ENCODE data around the gene CSTPP1.
"Not testable (repeated sequence)": the region's sequence is repeated elsewhere in the genome, so short reads cannot be mapped to it uniquely, and the experiment has no call there.

The CSTPP1 gene

DNA sequence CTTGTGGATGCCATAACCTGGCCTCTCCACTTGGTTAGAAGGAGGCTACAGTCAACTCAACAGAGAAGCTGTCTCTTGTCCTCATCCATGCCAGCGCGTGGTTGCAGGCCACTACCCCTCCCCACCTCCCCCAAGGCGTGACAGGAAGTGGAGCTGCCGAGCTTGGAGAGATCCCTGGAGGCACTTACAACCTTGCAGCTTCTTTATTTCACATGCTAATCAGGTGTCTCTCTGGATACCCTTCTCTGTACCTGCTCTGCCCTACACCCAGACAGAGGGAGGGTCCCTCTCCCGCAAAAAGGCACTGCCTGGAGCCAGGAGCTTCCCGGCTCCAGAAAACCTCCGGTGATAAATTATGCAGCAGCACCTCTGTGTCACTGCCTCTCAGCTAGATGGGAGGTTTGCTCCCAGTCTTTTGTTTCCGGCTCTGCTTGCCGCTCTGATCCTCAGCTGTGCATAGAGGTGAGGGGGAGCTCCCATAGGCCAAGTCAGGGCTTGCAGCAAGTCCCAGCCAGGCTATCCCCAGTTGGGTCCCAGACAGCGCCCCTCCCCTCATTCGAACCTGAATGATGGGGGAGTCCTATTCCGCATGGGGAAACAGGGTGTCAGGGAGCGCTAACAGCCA is 23.9 kb upstream of the CSTPP1 start:
- peak; percentile 86 for DNase-seq

DNA sequence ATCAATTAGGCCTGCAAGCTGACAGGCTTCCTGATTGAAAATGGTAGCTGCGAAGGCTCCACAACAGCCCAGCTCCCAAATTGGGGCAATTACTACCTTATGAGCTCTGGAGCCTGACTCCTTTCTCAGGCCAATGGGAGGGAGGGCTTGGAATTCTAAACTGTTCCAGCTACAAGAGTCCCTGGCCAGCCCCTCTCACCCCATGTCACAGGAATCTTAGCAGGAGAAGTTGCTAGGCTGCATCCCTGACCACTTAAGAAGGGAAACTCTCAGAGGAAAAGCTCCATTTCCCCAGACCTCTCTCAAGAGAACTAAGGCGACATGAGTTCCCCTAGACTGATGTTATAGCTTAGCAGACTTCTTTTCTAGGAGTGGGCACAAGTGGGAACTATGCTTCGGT is 23.1 kb upstream of the CSTPP1 start:
- peak; percentile 60 for DNase-seq

DNA sequence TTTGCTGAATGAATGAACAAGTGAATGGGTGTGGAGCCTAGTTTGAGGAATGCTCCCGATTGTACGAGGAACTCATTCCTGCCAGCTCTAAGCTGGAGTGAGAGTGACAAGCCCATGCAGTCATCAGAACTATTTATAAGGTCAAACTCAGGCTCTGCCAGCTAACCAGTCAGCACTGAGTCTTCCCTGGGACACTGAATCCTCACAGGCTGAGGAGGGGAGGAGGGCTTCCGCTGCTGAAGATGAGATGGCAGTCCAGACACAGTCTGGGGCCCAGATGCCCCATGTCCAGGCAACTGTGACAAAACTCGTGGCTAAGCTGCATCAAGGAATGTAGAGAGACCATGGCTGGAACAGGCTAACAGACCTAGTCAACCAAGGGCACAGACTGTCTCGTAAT is 22.2 kb upstream of the CSTPP1 start:
- peak; percentile 67 for DNase-seq

DNA sequence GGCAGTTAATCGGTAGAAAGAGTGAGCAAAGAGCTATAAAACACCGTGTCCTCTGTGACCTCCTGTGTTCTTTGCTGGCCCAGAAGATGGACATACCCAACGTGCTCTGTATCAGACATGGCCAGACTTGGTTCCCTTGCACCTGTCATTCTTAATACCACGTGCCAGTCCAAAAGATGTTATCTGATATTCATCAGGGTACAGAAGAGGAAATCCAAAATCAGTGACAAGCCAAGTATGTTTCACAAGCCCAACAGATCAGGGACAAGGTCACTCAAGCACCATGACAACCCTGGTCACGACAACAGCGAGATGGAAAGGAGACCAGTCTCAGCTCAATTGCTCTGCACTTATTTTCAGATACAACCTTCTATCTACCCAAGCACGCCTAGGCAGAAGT is 21.7 kb upstream of the CSTPP1 start:
- DNase-seq, result no peak

DNA sequence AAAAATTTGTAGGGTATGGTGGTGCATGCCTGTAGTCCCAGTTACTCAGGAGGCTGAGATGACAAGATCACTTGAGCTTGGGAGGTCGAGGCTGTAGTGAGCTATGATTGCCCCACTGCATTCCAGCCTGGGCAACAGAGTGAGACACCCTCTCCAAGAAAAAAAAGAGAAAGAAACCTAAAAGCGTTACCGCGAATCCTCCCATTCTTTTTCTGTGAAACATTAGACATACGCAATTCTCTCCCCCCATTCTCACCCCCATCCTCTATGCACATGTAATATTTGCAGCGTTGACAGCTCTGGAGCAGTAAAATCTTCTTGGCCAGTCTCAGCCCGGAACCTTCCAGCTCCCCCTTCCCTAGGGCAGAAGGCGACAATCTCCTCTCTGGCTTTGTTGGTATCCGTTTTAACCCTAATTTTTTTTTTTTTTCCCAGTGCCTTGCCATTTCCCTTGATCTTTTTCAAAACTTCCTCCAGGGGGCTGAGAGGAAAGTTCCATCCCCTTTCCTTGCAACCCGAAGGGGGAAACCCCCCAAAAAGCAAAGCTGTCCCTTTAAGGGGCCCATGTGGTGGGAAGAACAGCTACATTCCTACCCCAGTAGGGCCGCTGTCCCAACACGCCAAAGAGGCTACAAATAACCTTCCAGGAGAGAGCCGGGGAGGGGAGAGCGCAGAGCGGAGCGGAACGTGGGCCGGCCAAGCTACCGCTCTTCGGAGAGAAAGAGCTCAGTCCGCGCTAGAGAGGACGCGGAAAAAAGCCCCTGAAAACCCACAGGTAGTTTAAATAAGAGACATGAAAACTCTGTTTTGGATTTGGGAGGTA is 20.1 kb upstream of the CSTPP1 start:
- DNase-seq, result peak; percentile 88

DNA sequence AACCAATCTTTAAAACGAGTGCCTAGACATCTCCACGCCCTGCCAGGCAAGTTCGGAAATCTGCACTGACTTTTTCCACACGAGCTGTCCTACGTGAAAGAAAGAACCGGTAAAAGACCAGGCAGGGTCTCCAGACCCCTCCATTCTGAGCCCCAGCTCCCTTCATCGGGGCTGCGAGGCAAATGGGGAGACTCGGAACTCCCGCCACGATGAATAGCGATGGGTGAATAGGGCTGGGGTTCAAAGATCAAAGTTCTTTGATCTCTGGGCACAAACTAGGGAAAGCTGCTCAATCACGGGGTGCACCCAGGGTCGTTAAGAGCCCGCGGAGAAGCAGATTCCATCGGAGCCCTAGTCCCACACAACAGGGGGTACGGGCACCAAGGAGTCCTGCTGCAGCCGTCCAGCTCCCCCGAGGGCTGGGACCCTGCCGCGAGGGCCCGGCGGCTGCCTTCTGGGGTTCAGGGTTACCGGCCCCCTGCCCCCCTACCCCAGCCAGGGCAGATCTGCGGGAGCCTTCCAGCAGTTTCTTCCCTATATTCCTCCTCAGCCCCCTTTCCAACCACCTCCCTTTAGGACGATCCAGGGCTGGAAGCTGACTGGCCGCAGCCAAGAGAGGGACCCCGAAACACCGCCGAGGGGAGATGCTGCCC is 19.3 kb upstream of the CSTPP1 start:
- DNase-seq, result peak; percentile 64

DNA sequence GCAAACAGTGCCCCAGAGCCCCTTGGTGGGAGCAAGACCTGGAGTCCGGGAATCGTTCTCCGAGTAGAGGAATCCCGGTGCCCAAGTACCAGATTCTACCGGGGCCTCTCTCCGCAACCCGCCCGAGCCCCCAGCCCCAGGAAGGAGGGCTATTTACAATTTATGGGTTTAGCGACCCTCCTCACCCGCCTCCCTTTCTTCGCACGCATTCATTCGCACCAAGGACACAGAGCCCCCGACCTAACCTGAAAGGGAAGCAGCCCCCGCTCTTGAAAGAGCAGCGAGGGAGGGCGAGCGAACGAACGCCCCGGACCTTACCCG is 18.8 kb upstream of the CSTPP1 start:
- DNase-seq, result peak; percentile 66

DNA sequence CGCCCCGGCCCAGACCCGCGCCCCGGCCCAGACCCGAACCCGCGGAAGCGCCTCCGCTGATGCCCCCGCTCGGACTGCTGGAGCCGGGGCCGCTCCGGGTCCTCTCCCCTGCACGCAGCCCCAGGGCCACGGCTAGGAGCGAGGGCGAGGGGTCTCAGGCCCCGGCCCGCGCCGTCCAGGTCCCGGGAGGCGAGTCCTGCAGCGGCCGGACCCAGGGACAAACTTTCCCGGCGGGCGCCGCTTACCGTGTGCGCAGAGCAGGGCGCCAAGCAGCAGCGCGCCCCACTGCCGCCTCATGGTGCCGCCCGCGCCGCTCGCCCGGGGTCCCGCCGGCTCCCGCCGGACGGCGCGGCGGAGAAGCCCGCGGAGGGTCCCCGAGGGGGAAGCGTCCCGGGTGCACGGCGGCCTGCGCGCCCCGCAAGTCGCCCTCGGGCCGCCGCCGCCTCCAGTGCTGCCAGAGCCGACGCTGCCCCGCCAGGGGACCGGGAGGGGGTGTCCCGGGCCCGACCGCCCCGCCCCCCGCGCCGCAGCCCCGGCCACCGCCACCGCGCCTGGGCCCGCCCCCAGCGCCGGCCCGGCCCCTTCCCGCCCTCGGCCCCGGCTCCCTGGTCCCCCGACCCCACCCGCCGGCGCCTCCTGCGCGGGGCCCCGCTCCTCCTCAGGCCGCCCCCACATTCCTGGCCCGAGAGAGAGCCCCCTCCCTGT is 18.3 kb upstream of the CSTPP1 start, which contains the start of gene LRP4:
TSS of gene LRP4 (minus strand) at position 468 of the 705 bp plus-strand sequence. CDS start at position 297, 171 bp downstream.
- DNase-seq, result peak; percentile 68

DNA sequence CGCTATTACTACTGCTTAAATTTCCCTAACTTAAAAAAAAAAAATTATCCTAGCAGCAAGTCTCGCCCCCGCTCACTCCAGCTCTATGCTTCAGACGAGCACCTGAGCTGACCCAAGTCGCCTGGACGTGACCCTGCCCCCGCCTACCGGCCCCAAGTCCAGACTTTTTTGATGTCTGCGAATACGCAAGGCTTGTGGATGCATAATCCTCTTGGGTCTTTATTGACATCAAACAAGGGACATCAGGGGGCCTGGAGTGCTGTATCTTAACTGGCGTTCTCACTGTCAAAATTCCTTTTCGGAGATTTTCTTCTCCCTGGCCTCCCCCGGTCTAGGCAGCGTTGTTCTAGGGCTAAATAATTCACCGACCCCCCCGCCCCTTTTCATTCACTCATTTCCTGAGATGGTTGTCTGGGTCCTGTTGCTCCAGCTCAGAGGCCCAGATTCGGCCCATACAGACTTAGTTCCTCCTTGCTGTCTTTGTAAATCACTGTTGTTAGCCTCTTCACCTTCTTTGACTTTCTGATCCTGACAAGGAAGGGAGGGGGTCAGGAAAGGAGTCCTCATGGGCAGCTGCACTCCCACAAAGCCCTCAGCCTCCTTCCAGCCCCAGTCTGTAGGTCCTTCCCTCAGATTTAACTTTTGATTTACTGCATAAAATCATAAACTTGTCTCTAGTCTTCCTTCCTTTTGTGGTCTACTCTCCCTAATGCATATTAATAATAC is 17.6 kb upstream of the CSTPP1 start:
- DNase-seq, result peak; percentile 66

DNA sequence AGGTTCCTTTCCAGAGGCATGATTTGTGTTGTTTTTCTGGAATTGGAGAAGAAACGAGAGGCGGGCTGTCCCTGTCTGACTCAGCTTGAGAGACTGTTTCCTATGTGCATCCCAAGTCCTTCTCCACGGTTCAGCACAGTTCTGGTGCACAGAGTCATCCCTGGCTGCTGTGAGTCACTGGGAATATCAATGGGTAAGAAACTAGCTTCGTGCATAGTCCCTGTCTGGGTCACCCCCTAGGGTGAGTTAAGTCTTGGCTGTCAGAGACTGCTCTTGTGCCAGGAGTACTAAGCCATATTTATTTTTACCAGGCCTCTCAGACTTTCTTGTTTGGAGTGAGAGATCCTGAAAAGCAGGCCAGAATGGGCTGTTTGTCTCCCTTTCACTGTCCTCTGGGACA is 15.8 kb upstream of the CSTPP1 start:
- DNase-seq, result peak; percentile 27

DNA sequence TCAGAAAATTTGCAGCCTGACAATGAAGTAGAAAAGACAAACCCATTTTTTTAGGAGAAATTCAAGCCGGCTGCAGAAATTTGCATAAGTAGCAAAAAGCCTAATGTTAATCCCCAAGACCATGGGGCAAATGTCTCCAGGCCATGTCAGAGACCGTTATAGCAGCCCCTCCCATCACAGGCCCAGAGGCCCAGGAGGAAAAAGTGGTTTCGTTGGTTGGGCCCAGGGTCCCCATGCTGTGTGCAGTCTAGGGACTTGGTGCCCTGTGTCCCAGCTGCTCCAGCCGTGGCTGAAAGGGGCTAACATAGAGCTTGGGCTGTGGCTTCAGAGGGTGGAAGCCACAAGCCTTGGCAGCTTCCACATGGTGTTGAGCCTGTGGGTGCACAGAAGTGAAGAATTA is 8.6 kb upstream of the CSTPP1 start:
- DNase-seq, result not testable (repeated sequence)

DNA sequence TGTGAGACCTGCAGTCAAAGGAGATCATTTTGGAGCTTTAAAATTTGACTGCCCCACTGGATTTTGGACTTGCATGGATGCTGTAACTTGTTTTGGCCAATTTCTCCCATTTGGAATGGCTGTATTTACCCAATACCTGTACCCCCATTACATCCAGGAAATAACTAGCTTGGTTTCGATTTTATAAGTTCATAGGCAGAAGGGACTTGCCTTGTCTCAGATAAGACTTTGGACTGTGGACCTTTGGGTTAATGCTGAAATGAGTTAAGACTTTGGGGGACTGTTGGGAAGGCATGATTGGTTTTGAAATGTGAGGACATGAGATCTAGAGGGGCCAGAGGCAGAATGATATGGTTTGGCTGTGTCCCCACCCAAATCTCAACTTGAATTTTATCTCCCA is 7.9 kb upstream of the CSTPP1 start:
- not testable (repeated sequence) for DNase-seq

DNA sequence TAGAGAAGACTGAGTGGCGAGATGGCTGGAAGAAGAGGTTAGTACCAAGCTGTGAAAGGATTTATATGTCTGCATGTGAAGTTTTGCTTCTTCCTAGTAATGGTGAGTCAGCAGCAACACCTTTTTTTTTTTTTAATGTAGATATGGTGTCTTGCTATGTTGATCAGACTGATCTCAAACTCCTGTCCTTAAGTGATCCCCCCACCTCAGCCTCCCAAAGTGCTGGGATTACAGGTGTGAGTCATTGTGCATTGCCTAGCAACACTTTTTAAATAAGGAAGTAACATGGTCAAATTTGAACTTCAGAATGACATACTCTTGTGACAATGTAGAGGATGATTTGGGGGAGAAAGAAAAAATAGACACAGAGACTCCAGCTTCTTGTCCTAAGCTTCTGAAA is 6.5 kb upstream of the CSTPP1 start:
- DNase-seq, result no peak

DNA sequence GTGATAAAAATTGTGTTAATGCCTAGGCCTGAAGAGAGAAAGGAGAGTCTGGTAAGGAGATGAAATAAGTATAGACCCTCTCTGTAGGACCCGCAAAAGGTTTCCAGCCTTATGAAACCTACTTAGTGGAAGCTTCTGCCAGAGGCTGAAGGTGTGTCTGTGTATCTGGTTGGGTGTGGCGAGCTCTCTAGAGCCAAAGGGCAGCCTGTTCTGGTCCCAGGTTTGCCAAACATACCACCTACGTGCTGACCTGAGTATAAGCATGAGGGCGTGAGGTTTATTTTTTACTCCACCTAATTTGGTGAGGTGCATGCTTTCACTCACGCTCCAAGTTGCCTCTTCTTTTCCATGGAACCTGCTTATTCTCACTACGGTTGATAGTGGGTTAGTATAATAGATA is 5.6 kb downstream of the CSTPP1 start:
- no peak for DNase-seq

DNA sequence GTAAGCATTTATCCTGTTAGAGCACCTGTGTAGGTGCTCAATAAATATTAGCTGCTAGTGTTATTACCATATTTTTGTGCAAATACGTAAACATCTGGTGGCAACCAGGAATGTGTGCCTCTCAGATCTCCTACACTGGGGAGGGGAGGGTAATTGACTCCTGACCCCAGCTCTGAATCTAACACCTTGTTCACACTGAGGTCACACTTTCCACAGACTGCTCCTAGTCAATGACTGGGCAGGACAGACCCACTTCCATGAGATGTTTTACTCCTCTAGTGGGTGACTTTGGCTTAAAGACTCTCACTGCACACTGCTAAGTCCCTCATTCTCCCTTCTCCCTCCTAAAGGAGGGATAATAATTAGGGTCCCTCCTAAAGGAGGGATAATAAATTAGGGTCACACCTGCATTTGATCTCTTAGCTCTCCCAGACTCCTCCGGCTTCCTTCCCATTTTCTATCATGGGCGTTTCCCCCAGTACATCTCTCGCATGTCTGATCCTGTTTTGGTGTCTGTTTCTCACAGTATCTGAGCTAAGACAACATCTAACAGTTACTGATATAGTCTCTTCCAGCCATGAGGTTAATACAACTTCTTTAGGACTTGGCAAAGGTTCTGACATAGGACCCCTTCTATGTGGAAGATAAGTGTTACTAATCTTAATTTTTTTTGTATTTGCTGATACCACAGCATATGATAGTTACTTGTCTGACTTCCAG is 8.0 kb downstream of the CSTPP1 start:
- DNase-seq, result no peak

DNA sequence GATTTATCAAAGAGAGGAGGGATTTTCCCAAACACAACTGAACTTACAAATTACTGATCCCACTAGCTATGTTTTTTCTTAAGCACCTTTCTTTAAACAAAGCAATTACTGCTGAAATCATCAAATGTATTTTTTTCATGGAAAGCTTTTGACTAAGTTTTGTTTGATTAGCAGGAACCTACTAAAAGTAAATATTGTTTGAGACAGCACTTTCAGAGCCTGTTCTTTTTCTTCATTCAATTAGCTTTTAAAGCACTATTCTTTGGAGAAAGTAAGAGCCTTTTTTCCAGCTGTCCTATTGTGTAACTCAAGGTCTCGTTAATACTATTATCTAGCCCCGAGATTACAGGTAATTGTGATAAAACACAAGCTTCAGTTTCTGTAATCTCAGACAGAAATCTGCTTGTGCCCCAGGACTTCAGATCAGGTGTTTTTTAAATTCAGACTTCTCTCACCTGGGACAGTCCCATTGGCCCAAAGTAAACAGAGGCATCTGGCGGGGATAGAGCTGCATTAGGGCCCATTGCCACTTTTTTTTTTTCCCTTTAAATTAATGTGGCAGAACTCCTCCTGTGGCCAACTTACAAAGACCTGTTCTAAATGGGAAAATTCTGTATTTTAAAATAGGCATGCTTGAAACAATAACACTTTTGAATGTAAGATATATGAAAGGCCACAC is 11.0 kb downstream of the CSTPP1 start:
- DNase-seq, result no peak

DNA sequence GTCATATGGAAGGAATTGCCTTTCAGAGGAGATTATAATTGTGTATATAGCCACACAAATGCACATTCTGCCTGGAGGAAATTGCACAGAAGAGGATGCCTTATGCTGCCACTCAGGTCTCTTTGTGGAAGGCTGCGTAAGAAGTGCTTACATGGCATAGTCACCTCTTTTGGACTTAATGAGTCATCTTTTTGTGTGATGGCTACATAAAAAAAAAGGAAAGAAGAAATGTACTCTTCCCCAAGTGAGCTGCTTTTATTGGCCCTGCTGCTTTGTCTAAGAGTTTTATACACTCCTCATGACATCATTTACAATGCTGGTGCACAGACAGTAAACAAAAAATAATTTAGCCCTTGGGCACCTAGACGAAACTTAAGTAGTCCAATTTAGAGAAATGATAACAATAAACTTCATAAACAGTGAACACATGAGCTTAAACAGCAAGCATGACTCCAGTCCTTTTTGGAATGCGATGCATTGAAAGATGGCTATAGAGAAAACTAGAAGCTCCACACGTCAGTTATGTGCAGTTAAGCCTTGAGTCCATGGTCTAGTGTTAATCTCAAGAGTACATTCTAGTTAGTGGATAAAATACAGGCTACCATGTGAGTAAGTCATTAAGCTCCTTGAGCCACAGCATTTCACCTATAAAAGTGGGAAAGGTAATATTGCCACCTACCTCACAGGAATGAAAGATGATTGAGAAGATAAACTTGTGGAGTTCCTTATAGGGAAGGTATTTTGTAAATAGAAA is 12.0 kb downstream of the CSTPP1 start:
- DNase-seq, result no peak

DNA sequence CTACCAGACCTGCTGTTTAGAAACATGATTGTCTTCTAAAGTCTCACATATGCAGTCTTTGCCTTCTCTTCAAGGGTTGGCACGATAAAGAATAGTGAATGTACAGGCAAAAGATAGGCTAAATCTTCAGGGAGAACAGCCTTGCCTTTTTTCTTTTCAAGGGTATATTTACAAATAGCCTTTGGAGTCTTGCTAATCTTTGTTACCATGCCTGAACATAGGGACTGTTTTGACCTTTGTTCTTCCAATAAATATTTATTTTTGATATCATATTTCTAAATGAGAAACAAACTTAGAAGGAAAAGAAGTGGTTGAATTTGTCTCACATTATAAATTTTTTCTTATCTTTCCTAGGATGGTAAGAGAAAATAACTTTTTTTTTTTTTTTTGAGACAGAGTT is 12.7 kb downstream of the CSTPP1 start:
- DNase-seq, result no peak

DNA sequence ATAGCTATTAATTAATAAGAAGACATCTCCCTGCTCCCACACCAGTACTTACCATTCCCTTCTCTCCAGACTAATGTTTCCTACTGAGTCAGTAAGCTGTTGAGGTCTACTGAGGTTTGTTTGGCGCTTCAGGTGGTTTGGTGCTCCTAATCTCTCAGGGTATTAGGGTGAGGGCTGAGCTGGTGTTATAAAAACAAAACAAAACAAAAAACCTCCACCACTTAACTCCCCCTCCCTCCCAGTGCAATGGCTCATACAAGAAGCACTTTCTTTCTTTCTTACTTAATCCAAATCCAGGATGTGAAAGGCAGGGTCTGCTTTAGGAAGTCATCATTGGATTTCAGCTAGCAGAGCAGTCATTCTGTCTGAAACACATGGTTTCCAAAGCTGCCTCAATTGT is 15.3 kb downstream of the CSTPP1 start:
- no peak for DNase-seq

DNA sequence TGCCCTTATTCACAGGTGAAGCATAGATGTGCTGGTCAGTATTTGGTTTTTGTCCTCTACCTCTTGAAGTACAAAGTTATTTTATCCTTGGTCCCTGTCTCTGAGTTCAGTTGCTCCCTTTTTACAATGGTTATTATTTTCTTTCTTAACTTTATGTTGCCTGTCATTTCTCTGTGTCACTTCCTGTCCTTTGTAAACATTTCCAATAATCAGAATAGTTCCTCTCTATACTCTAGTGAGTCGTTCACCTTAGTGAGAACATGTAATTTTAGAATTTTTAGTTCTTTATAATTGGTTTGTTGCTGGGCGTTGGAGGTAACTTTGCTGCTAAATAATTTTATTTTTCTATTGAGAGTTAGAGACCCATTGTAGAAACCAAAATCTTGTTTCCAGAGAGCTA is 16.0 kb downstream of the CSTPP1 start:
- no peak for DNase-seq

DNA sequence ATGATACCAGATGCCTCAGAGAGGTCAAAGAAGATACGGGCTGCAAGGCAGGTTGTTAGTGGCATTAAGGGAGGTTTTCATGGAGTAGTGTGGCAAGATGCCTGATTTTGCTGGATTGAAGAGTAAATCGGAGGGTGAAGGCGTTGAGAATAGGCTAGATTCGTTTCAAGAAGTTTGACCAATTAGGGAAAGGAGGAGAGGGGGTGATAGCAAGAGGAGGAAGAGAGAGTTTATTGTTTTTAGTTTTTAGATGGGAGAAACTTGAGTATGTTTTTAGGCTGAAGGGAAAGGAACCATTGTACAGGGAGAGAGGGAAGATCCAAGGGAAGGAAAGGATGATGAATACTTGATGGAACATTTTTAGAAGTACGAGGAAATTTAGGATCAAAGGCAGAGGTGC is 16.5 kb downstream of the CSTPP1 start:
- DNase-seq, result no peak

Measured in eye (tissue), 1 donor.